Activated T-cell treated with anti-CD3 and anti-CD28 coated beads, Interleukin-2, amount 50 U/mL, for 4 hours (primary cell): Measurements from ENCODE around the gene PRAMEF10. TPM values are rescaled to one million over a fixed set of nuclear protein-coding genes. Genes with fewer than 3 reads are reported as not detected.
"Not testable (repeated sequence)": the region's sequence is repeated elsewhere in the genome, so short reads cannot be mapped to it uniquely, and the experiment has no call there.

Experiments
- ATAC-seq, 2 donors: fragments of 200-7000 bp; cut with Tn5 transposase; one replicate each; pipeline ENCODE4 v1.10.0; 2021
- DNase-seq: peaks from one replicate; pipeline ENCODE4 v3.0.0-alpha.2; 2020
- H3K27me3 Mint-ChIP-seq: one replicate; pipeline ENCODE4 v1.8.0; 2021; ENCODE audit warnings: low read depth, mixed read lengths
- H3K36me3 Mint-ChIP-seq: one replicate; pipeline ENCODE4 v1.8.0; 2022; ENCODE audit warnings: mixed read lengths; ENCODE audit not compliant: insufficient read depth
- H3K4me1 Mint-ChIP-seq: one replicate; pipeline ENCODE4 v1.8.0; 2021; ENCODE audit warnings: low read depth, mixed read lengths
- H3K4me3 Mint-ChIP-seq: one replicate; pipeline ENCODE4 v1.8.0; 2021; ENCODE audit warnings: mild to moderate bottlenecking, moderate library complexity, mixed read lengths
- H3K9me3 Mint-ChIP-seq: one replicate; pipeline ENCODE4 v1.8.0; 2021; ENCODE audit warnings: mixed read lengths
- total RNA-seq, 3 donors: library from RNA; stranded (reverse); gene quantifications; one replicate each; pipeline ENCODE4 v1.2.1, GENCODE V29; 2021

The PRAMEF10 gene
- not detected for total RNA-seq

- not testable (repeated sequence) for ATAC-seq, DNase-seq, H3K9me3 Mint-ChIP-seq, H3K4me3 Mint-ChIP-seq, H3K36me3 Mint-ChIP-seq, H3K4me1 Mint-ChIP-seq, H3K27me3 Mint-ChIP-seq
These were observed at the start of gene PRAMEF10 for GRCh38 chr1:12898170-12898569. PRAMEF10 (minus strand) TSS chr1:12898270; CDS start chr1:12895847, 2,423 bp downstream.

GRCh38 chr1:12947480-12947879 lies 49.4 kb upstream of the PRAMEF10 start, which contains the start of gene PRAMEF6:
PRAMEF6 (minus strand) TSS chr1:12947580; CDS start chr1:12942518, 5,062 bp downstream.
- not testable (repeated sequence) for H3K9me3 Mint-ChIP-seq, H3K4me3 Mint-ChIP-seq, ATAC-seq, DNase-seq, H3K4me1 Mint-ChIP-seq, H3K27me3 Mint-ChIP-seq, H3K36me3 Mint-ChIP-seq

- H3K4me3 Mint-ChIP-seq, H3K27me3 Mint-ChIP-seq, H3K9me3 Mint-ChIP-seq, DNase-seq, H3K36me3 Mint-ChIP-seq, H3K4me1 Mint-ChIP-seq, ATAC-seq: not testable (repeated sequence)
These were observed 26.3 kb upstream of the PRAMEF10 start for GRCh38 chr1:12924368-12924767.

GRCh38 chr1:12921749-12922148 lies 23.7 kb upstream of the PRAMEF10 start:
- H3K9me3 Mint-ChIP-seq, H3K27me3 Mint-ChIP-seq, H3K4me3 Mint-ChIP-seq, H3K36me3 Mint-ChIP-seq, H3K4me1 Mint-ChIP-seq, DNase-seq, ATAC-seq: not testable (repeated sequence)

GRCh38 chr1:12916310-12916709 lies 18.2 kb upstream of the PRAMEF10 start, which contains the start of gene PRAMEF7:
PRAMEF7 (plus strand) TSS chr1:12916610; CDS start chr1:12917693, 1,083 bp downstream.
- H3K4me1 Mint-ChIP-seq, H3K36me3 Mint-ChIP-seq, DNase-seq, H3K27me3 Mint-ChIP-seq, H3K4me3 Mint-ChIP-seq, ATAC-seq, H3K9me3 Mint-ChIP-seq: not testable (repeated sequence)

- not testable (repeated sequence) for H3K36me3 Mint-ChIP-seq, ATAC-seq, H3K4me3 Mint-ChIP-seq, H3K9me3 Mint-ChIP-seq, DNase-seq, H3K4me1 Mint-ChIP-seq, H3K27me3 Mint-ChIP-seq
These were observed 5.9 kb upstream of the PRAMEF10 start for GRCh38 chr1:12903793-12904572.

GRCh38 chr1:12899186-12899585 lies 1.1 kb upstream of the PRAMEF10 start:
- not testable (repeated sequence) for H3K27me3 Mint-ChIP-seq, DNase-seq, H3K9me3 Mint-ChIP-seq, H3K4me3 Mint-ChIP-seq, H3K4me1 Mint-ChIP-seq, ATAC-seq, H3K36me3 Mint-ChIP-seq

GRCh38 chr1:12886101-12886500 lies 12.0 kb downstream of the PRAMEF10 start, which contains the start of gene PRAMEF4:
PRAMEF4 (minus strand) TSS chr1:12886201; CDS start chr1:12883394, 2,807 bp downstream.
- H3K36me3 Mint-ChIP-seq, H3K4me3 Mint-ChIP-seq, H3K4me1 Mint-ChIP-seq: not testable (repeated sequence)

GRCh38 chr1:12878453-12878852 lies 19.6 kb downstream of the PRAMEF10 start:
- ATAC-seq, H3K27me3 Mint-ChIP-seq, H3K4me3 Mint-ChIP-seq, H3K4me1 Mint-ChIP-seq, H3K9me3 Mint-ChIP-seq, DNase-seq, H3K36me3 Mint-ChIP-seq: not testable (repeated sequence)

More at GRCh38 chr1:12886101-12886500, 12.0 kb downstream of the PRAMEF10 start, which contains the start of gene PRAMEF4:
- not testable (repeated sequence) for H3K27me3 Mint-ChIP-seq, H3K9me3 Mint-ChIP-seq, DNase-seq, ATAC-seq

GRCh38 chr1:12863131-12863880 lies 34.8 kb downstream of the PRAMEF10 start:
- not testable (repeated sequence) for DNase-seq, ATAC-seq, H3K4me1 Mint-ChIP-seq, H3K27me3 Mint-ChIP-seq, H3K36me3 Mint-ChIP-seq, H3K4me3 Mint-ChIP-seq, H3K9me3 Mint-ChIP-seq

GRCh38 chr1:12856786-12857185 lies 41.3 kb downstream of the PRAMEF10 start, which contains the start of gene PRAMEF2:
PRAMEF2 (plus strand) TSS chr1:12857086; CDS start chr1:12859010, 1,924 bp downstream.
- not testable (repeated sequence) for H3K9me3 Mint-ChIP-seq, H3K4me3 Mint-ChIP-seq, DNase-seq, H3K36me3 Mint-ChIP-seq, H3K4me1 Mint-ChIP-seq, ATAC-seq
- H3K27me3 Mint-ChIP-seq = peaks cover 11% of the 10 kb centered on the region

- Mint-ChIP-seq H3K27me3 (peaks cover 22% of the 10 kb centered on the region), H3K4me1 (no peaks in the 10 kb centered on the region), H3K4me3 (no peak overlapping the region), H3K9me3 (no peaks in the 10 kb centered on the region), H3K36me3 (no peaks in the 10 kb centered on the region)
- ATAC-seq (no peak), DNase-seq (no peak)
These were observed 46.3 kb downstream of the PRAMEF10 start for GRCh38 chr1:12851779-12852178.

- not testable (repeated sequence) for H3K36me3 Mint-ChIP-seq, H3K9me3 Mint-ChIP-seq, ATAC-seq, DNase-seq, H3K4me1 Mint-ChIP-seq, H3K4me3 Mint-ChIP-seq
- H3K27me3 Mint-ChIP-seq = peaks cover 18% of the 10 kb centered on the region
These were observed 49.5 kb downstream of the PRAMEF10 start, which contains the start of gene HNRNPCL1 for GRCh38 chr1:12848620-12849019. HNRNPCL1 (minus strand) TSS chr1:12848720; CDS start chr1:12848289, 431 bp downstream.
